Testis (tissue), 2 donors: ENCODE data around the gene GRM7.

Experiments used
- POLR2A ChIP-seq: fragments of 450-650 bp; IDR thresholded peaks from one replicate; pipeline ENCODE4 v1.6.1; 2017; ENCODE audit warnings: antibody characterized with exemption, mild to moderate bottlenecking, moderate library complexity
- TF ChIP-seq, protein P1 (sequence below), 3 experiments: fragments of 450-650 bp in 2 of 3; fragments of 200-600 bp in 1 of 3; sonication (generic) in 1 of 3; IDR thresholded peaks; one replicate each; pipeline ENCODE4 v1.5.1; 2016 to 2019; ENCODE audit warnings: antibody characterized with exemption in 3 of 3, mild to moderate bottlenecking in 2 of 3, moderate library complexity in 1 of 3

DNA sequence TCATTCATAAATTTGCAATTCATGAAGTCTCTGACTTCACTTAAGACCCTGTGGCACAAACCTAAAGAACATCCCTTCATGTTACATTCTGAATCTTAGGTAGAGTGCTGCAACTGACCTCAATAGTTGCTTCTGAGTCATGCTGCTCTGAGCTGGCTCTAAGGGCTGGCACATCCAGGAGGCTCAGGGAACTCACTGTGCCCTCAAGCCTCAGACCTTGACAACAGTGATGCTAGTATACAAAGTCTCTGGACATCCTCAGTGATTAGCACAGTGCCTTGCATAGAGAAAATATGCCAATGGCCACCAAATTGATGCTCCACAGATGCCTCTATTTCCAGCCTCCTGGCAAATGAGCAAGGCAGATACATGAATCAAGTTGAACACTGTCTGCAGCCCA lies 899.8 kb downstream of the GRM7 start:
- no peak for TF ChIP-seq POLR2A
- TF ChIP-seq, protein P1, sequence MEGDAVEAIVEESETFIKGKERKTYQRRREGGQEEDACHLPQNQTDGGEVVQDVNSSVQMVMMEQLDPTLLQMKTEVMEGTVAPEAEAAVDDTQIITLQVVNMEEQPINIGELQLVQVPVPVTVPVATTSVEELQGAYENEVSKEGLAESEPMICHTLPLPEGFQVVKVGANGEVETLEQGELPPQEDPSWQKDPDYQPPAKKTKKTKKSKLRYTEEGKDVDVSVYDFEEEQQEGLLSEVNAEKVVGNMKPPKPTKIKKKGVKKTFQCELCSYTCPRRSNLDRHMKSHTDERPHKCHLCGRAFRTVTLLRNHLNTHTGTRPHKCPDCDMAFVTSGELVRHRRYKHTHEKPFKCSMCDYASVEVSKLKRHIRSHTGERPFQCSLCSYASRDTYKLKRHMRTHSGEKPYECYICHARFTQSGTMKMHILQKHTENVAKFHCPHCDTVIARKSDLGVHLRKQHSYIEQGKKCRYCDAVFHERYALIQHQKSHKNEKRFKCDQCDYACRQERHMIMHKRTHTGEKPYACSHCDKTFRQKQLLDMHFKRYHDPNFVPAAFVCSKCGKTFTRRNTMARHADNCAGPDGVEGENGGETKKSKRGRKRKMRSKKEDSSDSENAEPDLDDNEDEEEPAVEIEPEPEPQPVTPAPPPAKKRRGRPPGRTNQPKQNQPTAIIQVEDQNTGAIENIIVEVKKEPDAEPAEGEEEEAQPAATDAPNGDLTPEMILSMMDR (IDR thresholded peaks at IDR 0.05): no peak
